Stimulated activated CD8-positive, alpha-beta memory T cell treated with anti-CD3 and anti-CD28 coated beads, Interleukin-4, amount 100 ng/mL, for 24 hours (primary cell): ENCODE measurements around the gene SCGB2B2.
A peak's percentile ranks its signal among the peaks of the same experiment; 100 is the strongest.
"Not testable (repeated sequence)": the region's sequence is repeated elsewhere in the genome, so short reads cannot be mapped to it uniquely, and the experiment has no call there.

Experiments used
- DNase-seq: peaks from one replicate; pipeline ENCODE4 v3.0.0-alpha.2; 2020; ENCODE audit warnings: low read depth

SCGB2B2 gene

GRCh38 chr19:34668690-34669089, 8.3 kb downstream of the SCGB2B2 start:
- not testable (repeated sequence) for DNase-seq

- DNase-seq, result not testable (repeated sequence)
Observed at GRCh38 chr19:34668077-34668689, 8.8 kb downstream of the SCGB2B2 start.

DNA sequence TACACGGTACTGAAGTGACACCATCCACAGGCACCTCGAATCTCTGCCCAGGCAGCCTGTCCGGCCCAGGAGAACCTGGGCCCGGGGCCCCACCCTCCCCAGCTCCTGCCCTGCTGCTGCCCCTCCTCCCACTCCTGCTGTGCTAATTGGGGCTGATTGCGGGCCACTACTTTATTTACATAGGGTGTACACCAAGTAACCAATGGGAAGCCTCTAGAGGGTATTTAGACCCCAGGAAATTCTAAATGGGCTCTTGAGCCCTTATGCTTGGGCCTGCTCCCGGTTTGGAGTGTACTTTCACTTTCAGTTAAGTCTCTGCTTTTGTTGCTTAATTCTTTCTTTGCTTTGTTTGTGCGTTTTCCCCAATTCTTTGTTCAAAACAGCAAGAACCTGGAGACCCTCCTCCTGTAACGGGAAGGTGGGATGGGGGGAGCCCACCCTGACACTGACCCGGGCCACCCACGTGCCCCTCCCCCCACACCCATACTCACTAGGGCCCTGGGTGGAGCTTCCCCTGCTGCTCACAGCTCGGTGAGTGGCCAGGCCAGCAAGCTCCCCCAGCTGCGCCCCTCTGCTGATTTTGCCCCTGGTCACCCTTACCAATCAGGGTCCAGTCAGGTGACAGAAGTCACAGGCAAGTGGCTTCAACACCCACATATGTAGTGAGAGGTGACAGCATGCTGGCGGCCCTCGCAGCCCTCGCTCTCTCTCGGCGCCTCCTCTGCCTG, 9.4 kb downstream of the SCGB2B2 start:
- DNase-seq, result no peak

GRCh38 chr19:34666958-34667265, 10.0 kb downstream of the SCGB2B2 start:
- no peak for DNase-seq

DNA sequence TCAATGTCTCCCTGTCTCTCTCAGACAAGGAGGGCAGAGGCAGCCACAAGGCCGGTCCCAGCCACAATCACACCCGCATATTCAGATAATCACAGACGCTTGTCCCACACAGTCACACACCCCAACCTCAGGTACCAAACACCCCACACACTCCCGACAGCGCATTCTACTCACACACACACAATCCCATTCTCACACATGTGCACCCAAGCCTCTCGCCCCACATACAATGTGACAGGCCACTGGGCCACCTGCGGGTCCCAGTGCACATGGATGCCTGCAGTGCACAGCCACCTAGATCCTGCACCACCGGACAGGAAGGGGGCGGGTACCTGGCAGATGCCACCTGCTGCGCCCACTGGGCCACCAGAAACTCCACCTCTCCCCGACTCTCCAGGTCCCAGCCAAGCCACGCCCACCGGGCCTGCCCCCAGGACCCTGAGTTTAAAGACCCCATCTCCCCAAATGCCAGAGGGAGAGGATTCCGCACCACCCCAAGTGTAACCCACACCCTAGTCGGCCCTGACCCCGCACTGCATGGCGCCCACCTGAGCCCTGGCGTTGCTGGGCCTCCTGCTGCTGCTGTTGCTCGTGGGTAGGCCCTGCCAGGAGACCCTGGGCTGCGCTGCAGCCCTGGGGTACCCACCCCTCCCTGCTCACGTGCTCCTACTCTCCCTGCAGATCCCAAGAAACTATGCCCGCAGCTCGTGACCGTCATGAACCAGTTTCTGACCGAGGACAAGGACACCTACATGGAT, 10.6 kb downstream of the SCGB2B2 start:
- no peak for DNase-seq

GRCh38 chr19:34665275-34665674, 11.7 kb downstream of the SCGB2B2 start:
- not testable (repeated sequence) for DNase-seq

DNA sequence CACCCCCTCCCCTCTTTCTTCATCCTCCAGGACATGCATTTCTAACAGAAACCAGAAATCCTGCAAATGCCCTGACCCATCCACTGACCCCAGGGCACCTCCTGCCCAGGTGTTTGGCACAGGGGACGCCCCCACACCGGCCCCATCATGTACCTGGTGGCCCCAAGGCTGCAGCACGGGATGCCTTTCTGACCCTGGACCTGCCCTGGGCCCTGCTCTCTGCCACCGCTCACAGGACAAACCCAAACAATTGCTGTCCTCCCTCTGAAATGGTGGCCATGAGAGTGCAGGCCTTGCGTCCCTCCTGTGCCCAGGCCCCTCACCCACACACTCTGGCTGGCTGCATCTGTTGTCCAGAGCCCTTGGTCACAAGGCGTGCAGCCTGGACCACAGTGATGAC, 12.1 kb downstream of the SCGB2B2 start:
- no peak for DNase-seq

- no peak for DNase-seq
Observed at GRCh38 chr19:34664168-34664567, 12.8 kb downstream of the SCGB2B2 start.

DNA sequence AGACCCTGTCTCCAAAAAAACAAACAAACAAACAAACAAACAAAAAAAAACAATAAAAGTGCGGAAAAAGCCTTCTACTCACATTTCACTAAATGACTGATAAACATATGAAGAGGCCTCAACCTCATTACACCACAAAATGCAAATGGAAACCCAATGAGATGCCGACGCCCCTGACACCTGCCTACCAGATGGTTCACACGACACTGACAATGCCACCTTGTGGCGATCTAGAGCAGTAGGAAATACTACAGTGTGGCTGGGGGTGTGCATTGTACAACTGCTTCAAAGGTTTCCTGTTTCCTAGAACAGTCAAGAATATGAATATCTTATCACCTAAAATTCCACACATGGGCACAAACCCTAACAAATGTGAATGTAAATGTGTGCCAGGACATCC, 14.0 kb downstream of the SCGB2B2 start:
- no peak for DNase-seq

GRCh38 chr19:34661357-34661756, 15.6 kb downstream of the SCGB2B2 start:
- DNase-seq, result no peak

- no peak for DNase-seq
Observed at GRCh38 chr19:34655651-34656050, 21.3 kb downstream of the SCGB2B2 start.

DNA sequence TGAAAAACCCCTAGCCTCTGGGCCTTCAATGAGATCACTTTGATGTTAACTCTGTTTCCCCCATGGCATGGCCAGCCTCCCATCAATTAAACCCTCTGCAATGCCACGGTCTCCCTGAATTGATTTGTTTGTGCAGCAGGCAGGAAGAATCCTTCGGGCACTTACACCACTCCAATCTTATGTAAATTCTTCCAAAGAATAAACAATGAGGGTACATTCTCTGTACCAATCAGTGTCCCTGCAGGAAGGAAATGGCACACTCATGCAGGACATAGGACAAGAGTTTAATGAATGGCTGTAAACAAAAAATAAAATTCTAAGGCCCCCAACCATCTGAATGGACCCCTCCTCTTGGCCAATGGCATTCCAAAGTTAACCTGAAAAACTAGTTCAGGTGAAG, 22.2 kb downstream of the SCGB2B2 start:
- no peak for DNase-seq

- DNase-seq, result no peak
Observed at GRCh38 chr19:34651747-34652146, 25.2 kb downstream of the SCGB2B2 start.

GRCh38 chr19:34649886-34650543, 26.9 kb downstream of the SCGB2B2 start:
- DNase-seq, result no peak

- DNase-seq, result no peak
Observed at GRCh38 chr19:34645551-34645950, 31.4 kb downstream of the SCGB2B2 start.

DNA sequence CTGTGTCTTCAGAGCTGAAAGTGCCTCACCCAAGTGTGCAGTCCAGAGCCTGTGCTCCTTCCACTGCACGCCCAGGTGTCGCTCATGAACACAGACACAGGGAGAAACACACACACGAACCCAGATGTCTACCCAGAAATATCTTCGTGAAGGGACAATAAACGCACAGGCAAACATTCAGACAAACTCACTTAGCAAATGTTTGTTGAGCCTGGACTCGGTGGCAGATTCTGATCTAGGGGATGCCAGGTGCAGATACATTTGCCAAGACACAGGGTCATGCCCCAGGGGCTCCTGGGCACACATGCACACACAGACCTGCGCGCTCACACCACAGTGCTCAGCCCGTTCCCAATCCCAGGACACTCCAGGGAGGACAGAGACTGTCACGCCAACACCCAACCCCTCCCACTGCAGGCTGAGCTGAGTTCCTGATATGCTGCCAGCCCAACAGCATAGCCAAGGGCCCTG, 31.9 kb downstream of the SCGB2B2 start:
- no peak for DNase-seq

GRCh38 chr19:34642241-34642640, 34.7 kb downstream of the SCGB2B2 start:
- no peak for DNase-seq

- peak; percentile 13 for DNase-seq
Observed at GRCh38 chr19:34639491-34640085, 37.4 kb downstream of the SCGB2B2 start.

DNA sequence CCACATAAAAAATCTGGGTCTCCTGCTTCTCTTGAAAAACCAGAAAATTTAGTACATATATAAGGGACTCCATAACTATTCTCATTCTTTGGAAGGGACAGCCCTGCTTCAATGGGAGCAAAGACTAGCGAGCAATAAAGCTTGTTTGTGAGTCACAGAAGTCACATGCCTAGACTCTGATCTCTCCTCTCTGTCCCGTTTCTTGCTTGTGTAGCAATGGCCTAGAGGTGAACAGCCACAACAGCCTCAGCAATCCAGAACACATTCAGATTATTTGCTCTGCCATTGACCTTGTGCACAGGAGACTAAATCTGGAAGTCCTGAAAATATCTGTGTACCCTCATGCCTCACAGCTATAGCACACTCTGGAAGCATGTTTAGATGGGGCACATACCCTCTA, 43.2 kb downstream of the SCGB2B2 start:
- no peak for DNase-seq
